Fibroblast of lung (primary cell): ENCODE data around the gene DCD. TPM values are rescaled to one million over a fixed set of nuclear protein-coding genes. Genes with fewer than 3 reads are reported as not detected.

Experiments used
- DNase-seq, 2 donors: peaks; one replicate each; pipeline versions ENCODE4 v3.0.0 to v3.0.0-alpha.2; 2010; ENCODE audit warnings: low read depth in 2 of 2
- H2AFZ ChIP-seq: 2 replicates; pipeline ENCODE4 v1.5.1; 2012; ENCODE audit warnings: low read length, control low read depth, inconsistent platforms
- H3K27ac ChIP-seq: 2 replicates; pipeline ENCODE4 v1.5.1; 2011; ENCODE audit warnings: low read length, control low read depth; ENCODE audit not compliant: insufficient read depth
- H3K27me3 ChIP-seq: 2 replicates; pipeline ENCODE4 v1.5.1; 2011; ENCODE audit warnings: mild to moderate bottlenecking, low read length; ENCODE audit not compliant: control insufficient read depth, insufficient read depth
- H3K36me3 ChIP-seq: 2 replicates; pipeline ENCODE4 v1.5.1; 2011; ENCODE audit warnings: low read length; ENCODE audit not compliant: control insufficient read depth, insufficient read depth
- H3K4me1 ChIP-seq: 2 replicates; pipeline ENCODE4 v1.5.1; 2011; ENCODE audit warnings: low read length; ENCODE audit not compliant: control insufficient read depth, insufficient read depth; ENCODE audit errors: extremely low read depth
- H3K4me2 ChIP-seq: 2 replicates; pipeline ENCODE4 v1.5.1; 2011; ENCODE audit warnings: low read length, control low read depth; ENCODE audit not compliant: insufficient read depth; ENCODE audit errors: extremely low read depth
- H3K4me3 ChIP-seq, 4 experiments: fragments of 200-600 bp in 1 of 4; sonication (generic) in 1 of 4; replicated peaks in 1 of 4; 2 replicates each; pipeline ENCODE4 v1.5.1; 2011 to 2016; ENCODE audit warnings: low read length in 4 of 4, low read depth in 3 of 4, mild to moderate bottlenecking in 3 of 4, control low read depth in 2 of 4, inconsistent platforms in 1 of 4, mixed read lengths in 1 of 4; ENCODE audit not compliant: insufficient read depth in 1 of 4; ENCODE audit errors: control extremely low read depth in 1 of 4
- H3K79me2 ChIP-seq: 2 replicates; pipeline ENCODE4 v1.5.1; 2012; ENCODE audit warnings: mild to moderate bottlenecking, low read length, inconsistent platforms; ENCODE audit not compliant: control insufficient read depth, insufficient read depth
- H3K9ac ChIP-seq: 2 replicates; pipeline ENCODE4 v1.5.1; 2011; ENCODE audit warnings: mild to moderate bottlenecking, low read length, control low read depth; ENCODE audit not compliant: insufficient read depth
- H3K9me3 ChIP-seq: 2 replicates; pipeline ENCODE4 v1.5.1; 2012; ENCODE audit warnings: low read depth, low read length; ENCODE audit not compliant: control insufficient read depth, insufficient read depth
- H4K20me1 ChIP-seq: 2 replicates; pipeline ENCODE4 v1.5.1; 2011; ENCODE audit warnings: low read length; ENCODE audit not compliant: control insufficient read depth, insufficient read depth; ENCODE audit errors: extremely low read depth
- EZH2 ChIP-seq: IDR thresholded peaks from 2 replicates; pipeline ENCODE4 v1.5.1; 2012; ENCODE audit warnings: low read length, control low read depth, mild to moderate bottlenecking; ENCODE audit errors: missing control alignments
- polyA plus RNA-seq, 2 donors: library from polyadenylated mRNA; depleted of rRNA in 1 of 2; stranded (reverse) in 1 of 2; unstranded in 1 of 2; fragments of >200 nt; gene quantifications; 2 replicates each; pipeline ENCODE4 v1.2.1, GENCODE V29; 2011 to 2012; ENCODE audit warnings: missing spikeins in 1 of 2
- total RNA-seq: library from RNA; depleted of rRNA; stranded (reverse); fragments of >200 nt; gene quantifications from 2 replicates; pipeline ENCODE4 v1.2.1, GENCODE V29; 2014
- TF ChIP-seq, protein P1 (sequence below), 2 donors: IDR thresholded peaks in 1 of 2; conservative IDR thresholded peaks in 1 of 2; 1 replicate in 1 of 2; 2 replicates in 1 of 2; pipeline ENCODE4 v1.5.1; 2011 to 2012; ENCODE audit warnings: low read length in 2 of 2, control low read depth in 1 of 2, inconsistent platforms in 1 of 2, low read depth in 1 of 2, mild to moderate bottlenecking in 1 of 2

The DCD gene
- total and polyA plus RNA-seq, 2 donors (not counting 1 experiment from before 2014, with no cell fraction given): not detected

DNA sequence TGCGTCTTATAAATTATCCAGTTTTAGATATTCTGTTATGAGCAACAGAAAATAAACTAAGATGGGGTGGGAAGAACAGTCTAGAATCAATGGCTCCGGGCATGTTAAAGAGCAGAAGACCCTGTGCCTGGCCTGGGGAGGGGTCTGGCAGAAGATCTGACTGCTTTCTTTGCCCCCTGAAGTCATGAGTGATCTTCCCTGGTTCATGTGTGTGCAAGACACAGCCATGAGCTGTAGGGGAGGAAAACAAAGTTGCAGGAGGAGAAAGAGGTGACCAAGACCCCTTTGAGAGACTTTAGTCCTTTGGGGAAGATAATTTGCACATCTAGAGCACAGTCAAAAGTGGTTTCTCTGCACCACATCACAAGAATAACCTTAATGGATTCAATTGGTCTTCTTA, 18.2 kb downstream of the DCD start:
- DNase-seq: no peak
- H3K36me3 ChIP-seq: no peaks in the 10 kb centered on the region
- H3K27ac ChIP-seq: no peak overlapping the region
- no peak overlapping the region for H2AFZ ChIP-seq
- no peak overlapping the region for H3K4me2 ChIP-seq
- H3K9ac ChIP-seq: no peak overlapping the region
- H3K4me1 ChIP-seq: no peaks in the 10 kb centered on the region
- no peaks in the 10 kb centered on the region for H3K79me2 ChIP-seq
- H3K9me3 ChIP-seq: no peaks in the 10 kb centered on the region
- H3K27me3 ChIP-seq: no peaks in the 10 kb centered on the region
- no peaks in the 10 kb centered on the region for H4K20me1 ChIP-seq
- TF ChIP-seq EZH2: no peak
- TF ChIP-seq, protein P1, sequence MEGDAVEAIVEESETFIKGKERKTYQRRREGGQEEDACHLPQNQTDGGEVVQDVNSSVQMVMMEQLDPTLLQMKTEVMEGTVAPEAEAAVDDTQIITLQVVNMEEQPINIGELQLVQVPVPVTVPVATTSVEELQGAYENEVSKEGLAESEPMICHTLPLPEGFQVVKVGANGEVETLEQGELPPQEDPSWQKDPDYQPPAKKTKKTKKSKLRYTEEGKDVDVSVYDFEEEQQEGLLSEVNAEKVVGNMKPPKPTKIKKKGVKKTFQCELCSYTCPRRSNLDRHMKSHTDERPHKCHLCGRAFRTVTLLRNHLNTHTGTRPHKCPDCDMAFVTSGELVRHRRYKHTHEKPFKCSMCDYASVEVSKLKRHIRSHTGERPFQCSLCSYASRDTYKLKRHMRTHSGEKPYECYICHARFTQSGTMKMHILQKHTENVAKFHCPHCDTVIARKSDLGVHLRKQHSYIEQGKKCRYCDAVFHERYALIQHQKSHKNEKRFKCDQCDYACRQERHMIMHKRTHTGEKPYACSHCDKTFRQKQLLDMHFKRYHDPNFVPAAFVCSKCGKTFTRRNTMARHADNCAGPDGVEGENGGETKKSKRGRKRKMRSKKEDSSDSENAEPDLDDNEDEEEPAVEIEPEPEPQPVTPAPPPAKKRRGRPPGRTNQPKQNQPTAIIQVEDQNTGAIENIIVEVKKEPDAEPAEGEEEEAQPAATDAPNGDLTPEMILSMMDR (conservative IDR thresholded peaks at IDR 0.05 in 1 of 2, IDR thresholded peaks at IDR 0.05 in 1 of 2; ENCODE audit: low read depth in 1 of 2, low read length in 2 of 2): no peak
- H3K4me3 ChIP-seq: no peak overlapping the region

DNA sequence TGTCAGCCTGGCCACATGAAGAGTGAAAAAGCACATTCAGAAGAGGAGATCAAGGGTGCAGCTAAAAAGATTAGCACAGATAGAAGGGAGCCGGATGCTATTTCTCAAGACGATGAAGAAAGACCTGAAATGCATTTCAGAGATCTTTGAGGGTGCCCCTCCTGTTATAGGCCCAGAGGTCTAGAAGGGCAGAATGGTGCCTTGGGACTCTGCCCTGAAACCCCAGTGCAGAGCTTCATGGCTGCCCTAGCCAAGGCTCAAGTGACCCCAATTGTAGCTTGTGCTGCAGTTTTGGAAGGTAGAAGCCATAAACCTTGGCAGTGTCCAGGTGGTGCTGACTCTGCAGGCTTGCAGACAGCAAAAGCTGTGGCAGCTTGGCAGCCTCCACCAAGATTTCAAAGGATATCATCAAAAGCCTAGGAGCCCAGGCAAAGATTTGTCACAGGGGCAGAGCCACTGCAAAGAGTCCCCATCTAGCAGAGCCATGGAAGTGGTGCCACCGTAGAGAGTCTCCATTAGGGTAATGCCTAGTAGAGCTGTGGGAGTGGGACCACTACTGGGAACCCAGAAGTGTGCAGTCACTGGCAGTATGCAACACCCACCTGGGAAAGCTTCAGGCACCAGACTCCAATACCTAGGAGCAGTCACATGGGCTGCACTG, 19.8 kb downstream of the DCD start:
- Histone ChIP-seq H3K36me3 (no peaks in the 10 kb centered on the region), H3K9me3 (no peaks in the 10 kb centered on the region), H3K4me3 (no peak overlapping the region), H4K20me1 (no peaks in the 10 kb centered on the region), H3K4me2 (no peak overlapping the region), H3K79me2 (no peaks in the 10 kb centered on the region), H2AFZ (no peak overlapping the region), H3K9ac (no peak overlapping the region), H3K27ac (no peak overlapping the region), H3K4me1 (no peaks in the 10 kb centered on the region), H3K27me3 (no peaks in the 10 kb centered on the region)
- TF ChIP-seq EZH2: no peak
- TF ChIP-seq, protein P1 (conservative IDR thresholded peaks at IDR 0.05 in 1 of 2, IDR thresholded peaks at IDR 0.05 in 1 of 2; ENCODE audit: low read depth in 1 of 2, low read length in 2 of 2): no peak
- DNase-seq: no peak

DNA sequence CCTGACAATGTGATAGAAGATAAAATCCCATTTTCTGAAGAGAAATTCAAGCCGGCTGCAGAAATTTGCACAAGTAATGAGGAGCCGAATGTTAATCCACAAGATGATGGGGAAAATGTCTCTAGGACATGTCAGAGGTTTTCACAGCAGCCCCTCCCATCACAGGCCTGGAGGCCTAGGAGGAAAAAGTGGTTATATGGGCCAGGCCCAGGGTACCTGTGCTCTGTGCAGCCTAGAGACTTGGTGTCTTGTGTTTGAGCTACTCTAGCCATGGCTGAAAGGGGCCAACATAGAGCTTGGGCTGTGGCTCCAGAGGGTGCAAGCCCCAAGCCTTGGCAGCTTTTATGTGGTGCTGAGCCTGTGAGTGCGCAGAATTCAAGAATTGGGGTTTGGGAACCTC, 20.9 kb downstream of the DCD start:
- H3K36me3 ChIP-seq: no peaks in the 10 kb centered on the region
- H3K4me3 ChIP-seq: no peak overlapping the region
- TF ChIP-seq EZH2: no peak
- TF ChIP-seq, protein P1 (conservative IDR thresholded peaks at IDR 0.05 in 1 of 2, IDR thresholded peaks at IDR 0.05 in 1 of 2; ENCODE audit: low read depth in 1 of 2, low read length in 2 of 2): no peak
- no peak overlapping the region for H2AFZ ChIP-seq
- H3K9me3 ChIP-seq: no peaks in the 10 kb centered on the region
- H3K4me2 ChIP-seq: no peak overlapping the region
- H3K27ac ChIP-seq: no peak overlapping the region
- H3K27me3 ChIP-seq: no peaks in the 10 kb centered on the region
- H4K20me1 ChIP-seq: no peaks in the 10 kb centered on the region
- H3K79me2 ChIP-seq: no peaks in the 10 kb centered on the region
- H3K4me1 ChIP-seq: no peaks in the 10 kb centered on the region
- no peak for DNase-seq
- no peak overlapping the region for H3K9ac ChIP-seq
